HG03095 (cell line): ENCODE results near the gene CAMK2D.

ENCODE experiments used
- ATAC-seq: cut with Tn5 transposase; IDR thresholded peaks from one replicate; pipeline ENCODE4 v1.9.1; 2021; ENCODE audit warnings: moderate library complexity; ENCODE audit not compliant: unreplicated experiment

Gene CAMK2D

DNA sequence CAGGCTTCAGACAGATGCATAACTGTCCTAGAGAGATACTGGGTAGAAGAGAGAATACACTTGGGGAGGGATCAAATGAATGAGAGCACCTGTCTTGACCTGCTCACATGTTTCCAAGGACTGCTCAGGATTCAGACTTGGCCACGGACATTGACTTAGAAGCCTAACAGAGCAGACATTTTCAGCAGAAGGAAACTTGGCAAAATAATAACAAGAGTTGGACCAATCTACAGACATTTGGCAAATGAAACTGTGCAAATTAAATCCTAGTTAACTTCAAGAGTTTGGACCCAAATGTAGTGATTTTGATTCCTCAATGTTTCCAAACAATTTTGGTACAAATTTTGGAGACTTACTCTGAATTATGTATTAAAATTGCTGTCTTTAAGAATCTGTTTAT lies 223.9 kb downstream of the CAMK2D start:
- no peak for ATAC-seq

DNA sequence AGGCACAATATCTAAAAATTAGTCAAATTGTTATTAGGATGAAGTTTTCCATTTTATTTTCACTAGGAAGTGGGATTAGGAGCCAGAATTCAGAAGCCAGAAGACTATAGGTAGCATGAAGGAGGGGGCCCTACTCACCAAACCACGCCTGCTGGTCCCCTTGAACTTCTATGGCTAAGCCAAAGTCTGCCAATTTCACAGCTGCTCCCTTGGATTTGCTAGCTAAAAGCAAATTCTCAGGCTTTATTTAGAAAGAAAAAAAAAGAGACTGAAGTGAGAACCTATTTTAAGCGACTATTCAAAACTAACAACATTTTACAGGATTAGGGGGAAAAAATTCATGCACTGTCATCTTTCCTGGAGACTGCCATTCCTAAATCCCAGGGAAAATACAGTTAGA lies 224.3 kb downstream of the CAMK2D start:
- no peak for ATAC-seq

DNA sequence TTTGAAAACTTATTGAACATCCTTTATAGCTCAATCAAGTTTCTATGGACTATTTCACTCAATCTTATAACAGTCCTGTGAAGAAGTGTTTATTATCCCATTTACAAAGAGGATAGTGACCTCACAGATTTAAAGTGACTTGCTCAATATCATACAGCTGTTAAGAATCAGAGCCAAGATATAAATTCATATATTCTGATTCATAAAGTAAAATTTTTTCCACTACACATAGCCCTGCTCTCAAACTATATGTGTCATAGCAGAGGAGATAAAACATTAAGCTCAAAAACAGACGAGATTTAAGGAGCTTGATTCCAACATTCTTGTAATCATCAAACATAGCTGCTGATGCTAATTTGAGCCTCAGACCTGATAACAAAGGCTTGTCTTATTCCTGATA lies 226.8 kb downstream of the CAMK2D start:
- ATAC-seq = no peak

DNA sequence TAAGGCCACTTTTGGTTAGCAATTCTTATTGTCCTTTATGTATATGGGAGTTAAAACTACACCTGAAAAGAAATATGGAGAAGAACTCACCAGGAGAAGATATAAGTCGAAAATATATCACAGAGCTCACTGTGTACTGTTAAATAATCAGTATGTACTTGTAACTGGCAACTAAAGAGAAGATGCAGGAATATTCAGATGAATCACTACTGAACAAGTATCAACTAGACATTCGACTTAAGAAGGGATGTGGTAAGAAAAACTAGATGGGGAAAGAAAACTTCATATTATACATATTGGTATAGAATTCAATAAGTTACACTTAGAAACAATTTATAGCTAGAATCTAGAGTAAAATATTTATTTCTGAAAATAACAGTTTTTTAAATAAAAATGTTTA lies 230.0 kb downstream of the CAMK2D start:
- ATAC-seq = no peak

DNA sequence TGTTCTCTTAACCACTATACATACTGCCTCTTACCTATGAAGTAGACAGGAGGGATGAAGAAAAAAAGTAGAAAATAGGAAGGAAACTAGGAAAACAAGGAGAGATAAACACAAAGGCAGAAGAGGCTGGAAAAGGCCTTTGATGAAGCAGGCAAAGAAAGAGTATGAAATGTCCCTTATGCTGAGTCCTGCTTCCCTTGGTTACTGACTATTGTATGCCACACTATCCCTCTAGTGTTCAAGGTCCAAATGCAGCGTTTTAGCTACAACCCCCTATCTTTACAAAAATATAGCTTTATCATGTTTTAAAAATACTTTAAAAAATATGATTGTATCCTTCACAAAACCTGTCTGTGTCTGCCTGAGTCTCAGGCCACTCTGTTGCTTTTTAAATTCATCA lies 233.1 kb downstream of the CAMK2D start:
- no peak for ATAC-seq

DNA sequence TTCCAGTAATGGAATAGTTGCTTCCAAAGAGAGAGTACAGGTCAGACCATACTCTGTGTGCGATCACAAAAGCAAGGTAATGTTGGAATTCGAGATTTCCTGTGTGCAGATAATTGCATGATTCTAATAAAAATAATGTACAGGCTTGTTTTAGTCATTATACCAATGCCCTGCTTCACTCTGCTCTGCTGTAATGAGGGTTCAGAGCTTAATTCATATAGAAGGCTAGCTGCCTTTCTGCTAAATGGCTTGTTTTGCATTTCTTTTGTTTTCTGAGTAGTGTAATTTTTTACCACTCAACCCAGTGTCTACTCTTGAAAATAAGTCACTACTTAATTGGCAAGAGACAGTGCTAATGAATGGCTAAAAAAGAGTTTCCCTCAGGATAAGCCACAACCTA lies 236.0 kb downstream of the CAMK2D start:
- ATAC-seq = no peak

DNA sequence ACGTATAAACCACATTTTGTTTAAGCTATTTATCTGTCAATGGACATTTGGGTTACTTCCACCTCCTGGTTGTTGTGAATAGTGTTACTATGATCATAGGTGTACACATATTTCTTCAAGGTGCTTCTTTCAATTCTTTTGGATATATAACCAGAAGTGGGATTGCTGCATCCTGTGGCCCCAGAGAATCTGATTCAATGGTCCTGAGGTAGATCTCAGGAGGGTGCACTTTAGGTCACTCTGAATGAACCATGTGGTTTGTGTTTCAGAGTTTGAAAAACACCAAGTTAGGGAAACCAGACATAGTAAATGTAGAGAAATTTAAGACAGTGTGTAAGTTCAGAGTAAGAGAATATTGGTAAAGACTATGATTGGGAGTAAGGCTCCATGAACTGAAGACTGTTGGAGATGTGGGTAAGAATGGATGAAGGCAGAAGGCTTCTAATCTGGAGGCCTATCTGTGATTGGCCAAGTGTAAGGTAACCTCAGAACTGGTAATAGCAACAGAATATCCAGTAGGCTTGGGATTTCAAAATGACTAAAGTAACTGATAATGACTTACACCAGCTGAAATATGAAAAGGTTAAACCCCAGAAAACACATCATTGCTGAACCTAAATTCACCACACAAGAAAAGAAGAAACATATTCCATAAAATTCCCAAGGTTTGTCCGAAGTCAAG lies 236.9 kb downstream of the CAMK2D start:
- ATAC-seq = peak; percentile 38

DNA sequence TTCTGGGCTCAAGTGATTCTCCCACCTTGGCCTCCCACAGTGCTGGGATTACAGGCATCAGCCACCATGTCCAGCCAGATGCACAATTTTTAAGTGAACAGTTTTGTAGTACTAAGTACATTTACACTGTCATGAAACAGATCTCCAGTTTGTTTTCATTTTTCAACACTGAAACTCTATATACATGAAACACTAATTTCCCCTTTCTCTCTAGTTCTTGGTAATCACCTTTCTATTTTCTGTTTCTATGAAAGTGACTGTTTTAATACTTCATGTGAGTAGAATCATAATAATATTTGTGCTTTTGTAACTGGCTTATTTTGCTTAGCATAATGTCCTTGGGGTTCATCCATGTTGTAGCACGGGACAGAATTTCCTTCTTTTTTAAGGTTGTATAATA lies 237.4 kb downstream of the CAMK2D start:
- ATAC-seq = peak; percentile 97

DNA sequence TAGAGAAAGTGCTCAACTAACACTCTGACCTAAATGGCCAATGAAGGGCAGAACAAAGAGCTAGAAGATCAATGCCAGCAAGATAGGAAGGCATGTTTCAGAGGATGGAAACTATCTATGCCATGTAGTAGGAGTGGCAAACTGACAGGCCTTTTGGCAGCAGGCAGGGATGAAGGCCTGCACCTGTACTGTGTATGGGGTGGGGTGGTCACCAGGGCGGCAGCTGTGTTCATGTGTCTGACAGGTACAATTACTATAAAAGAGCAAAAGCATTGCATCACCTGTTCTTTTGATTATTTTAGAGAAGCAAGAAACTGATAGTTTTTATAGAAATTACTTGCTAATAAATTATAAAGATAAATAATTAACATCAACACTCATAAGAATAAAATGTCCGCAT lies 239.1 kb downstream of the CAMK2D start:
- no peak for ATAC-seq

DNA sequence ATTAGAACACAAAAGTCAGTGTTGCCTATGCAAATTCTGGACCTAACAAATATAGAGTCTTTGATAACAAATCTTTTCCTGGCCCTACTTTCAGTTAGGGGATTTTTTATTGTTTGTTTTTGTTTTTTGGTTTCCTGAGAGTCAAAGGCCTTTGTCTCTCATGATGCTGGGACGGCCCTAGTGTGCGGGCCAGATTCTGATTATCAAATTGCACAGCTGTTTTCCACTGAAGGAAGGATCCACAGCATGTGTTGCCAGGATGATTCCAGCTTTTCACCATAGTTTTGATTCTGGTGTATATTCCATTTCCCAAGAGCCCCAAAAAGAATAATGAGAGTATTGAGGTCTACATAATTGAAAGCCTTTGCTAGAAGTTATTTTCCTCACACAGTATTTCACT lies 248.2 kb downstream of the CAMK2D start:
- ATAC-seq = no peak

DNA sequence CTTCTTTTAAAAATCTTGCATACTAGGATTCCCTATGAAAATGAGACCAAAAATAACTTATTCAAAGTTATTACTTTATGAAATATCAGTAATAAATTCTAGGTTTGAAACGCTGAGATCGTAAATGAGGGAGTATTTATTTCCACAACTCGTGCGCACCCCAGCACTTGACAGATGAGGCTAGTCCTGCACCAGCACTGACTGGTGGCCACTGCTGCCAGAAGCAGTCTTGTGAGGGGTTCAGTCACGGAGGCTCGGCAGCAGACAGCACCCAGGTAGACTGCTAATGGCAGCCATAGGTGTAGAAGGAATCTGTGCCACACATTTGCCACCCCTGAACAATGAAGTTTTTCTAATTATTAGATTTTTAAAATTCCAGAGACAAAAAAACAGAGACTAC lies 248.7 kb downstream of the CAMK2D start:
- no peak for ATAC-seq

DNA sequence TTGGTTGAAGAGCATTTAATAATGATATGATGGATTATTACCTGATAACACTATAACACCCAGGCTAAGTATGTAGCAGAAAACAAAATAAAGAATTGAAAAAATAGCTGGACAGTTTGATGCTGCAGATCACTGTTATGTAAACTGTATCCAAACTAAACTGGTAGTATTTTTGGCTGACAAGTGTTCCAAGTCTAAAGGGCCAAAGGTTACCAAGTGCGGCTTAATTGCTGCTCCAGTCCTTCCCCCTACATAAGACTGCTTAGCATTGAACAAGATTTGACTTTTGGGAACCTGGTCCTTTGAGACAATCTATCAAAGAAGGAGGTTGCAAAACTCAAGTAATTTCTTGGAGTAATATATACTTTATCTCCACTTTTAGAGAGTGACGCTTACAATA lies 249.6 kb downstream of the CAMK2D start:
- ATAC-seq = no peak

DNA sequence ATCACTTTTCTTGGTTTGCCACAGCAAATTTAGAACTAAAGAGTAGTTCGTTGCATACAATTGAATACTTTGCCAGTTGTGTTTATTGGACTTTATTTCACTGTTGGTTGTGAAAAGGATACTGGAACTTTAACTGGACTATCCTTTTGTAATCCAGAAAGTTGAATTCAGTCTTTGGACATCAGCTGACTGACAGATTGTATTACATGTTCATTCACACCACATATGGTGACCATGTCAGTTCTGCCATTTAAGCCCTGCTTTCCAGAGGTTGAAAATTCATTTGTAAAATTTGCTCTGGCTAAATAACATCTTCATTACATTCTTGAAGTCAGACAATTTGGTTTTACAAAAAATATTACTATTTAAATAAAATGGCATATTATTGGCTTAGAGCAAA lies 251.7 kb downstream of the CAMK2D start:
- ATAC-seq = no peak

DNA sequence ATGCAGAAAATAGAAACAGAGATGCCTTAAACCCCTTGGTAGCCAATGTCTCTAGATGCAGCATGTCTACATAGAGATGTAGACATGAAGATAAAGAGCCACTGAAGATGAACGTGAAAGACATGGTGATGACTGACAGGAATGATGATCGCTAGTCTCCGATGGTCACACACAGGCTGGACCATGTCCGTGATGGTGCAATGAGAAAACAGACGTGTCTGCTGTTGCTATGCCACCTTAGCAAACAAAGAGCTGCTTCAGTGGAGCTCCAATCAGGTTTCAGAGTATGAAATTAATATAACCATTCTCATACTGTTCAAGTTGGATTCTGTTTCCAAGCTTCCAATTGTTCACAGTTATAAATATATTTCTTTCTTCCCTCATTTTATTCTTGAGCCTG lies 256.5 kb downstream of the CAMK2D start:
- no peak for ATAC-seq

DNA sequence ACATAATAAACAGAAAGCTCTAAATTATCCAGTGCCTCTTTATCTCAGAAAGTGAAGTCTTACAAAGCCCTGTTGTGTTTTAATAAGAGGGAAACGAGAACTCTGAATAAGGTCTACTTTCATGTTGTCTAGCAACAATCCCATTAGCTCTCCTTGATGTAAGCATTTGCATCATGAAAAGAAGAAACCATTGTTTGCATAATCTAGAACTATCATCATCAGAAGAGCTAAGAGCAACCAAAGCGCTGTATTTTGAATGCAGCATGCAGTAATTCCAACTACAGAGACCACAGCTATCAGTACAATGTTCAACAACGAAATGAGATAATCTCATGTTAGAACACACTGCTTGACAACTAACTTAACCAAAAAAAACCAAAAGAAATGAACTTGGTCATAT lies 257.1 kb downstream of the CAMK2D start:
- no peak for ATAC-seq

DNA sequence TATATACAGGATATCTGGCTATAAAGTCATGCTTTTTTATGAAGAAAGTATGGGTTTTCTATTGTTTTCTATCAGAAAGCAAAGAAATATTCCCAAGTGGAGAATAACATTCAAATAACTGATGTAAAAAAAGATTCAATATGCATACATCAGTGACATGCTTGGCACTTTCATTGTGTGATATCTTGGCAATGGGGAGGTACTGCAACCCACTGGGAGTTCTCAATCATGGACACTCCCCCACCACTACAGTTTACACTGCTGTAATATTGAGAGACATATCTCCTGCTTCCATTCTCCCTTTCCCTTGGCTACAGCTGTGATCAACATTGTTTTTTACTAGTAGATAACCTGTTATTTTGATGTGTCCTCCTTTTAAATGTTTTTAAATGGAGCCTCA lies 257.8 kb downstream of the CAMK2D start:
- ATAC-seq = no peak

DNA sequence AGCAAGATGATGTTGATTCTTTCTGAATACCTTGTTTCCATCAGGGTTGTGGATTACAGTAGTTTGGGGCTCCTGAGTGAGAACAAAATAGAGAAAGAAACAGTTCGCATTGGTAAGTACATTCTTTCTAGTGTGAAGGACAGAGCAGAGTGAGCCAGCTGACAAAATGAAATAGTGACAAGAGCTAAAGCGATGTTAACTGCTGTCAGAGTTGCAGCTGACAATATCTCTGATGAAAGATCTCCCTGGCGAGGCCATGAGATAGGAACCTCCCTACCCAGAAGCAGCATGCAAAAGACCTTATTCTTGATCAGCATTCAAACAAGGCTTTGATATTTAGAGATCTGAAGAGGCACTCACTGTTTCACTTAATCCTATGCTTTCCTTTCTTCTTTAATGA lies 258.6 kb downstream of the CAMK2D start:
- no peak for ATAC-seq

DNA sequence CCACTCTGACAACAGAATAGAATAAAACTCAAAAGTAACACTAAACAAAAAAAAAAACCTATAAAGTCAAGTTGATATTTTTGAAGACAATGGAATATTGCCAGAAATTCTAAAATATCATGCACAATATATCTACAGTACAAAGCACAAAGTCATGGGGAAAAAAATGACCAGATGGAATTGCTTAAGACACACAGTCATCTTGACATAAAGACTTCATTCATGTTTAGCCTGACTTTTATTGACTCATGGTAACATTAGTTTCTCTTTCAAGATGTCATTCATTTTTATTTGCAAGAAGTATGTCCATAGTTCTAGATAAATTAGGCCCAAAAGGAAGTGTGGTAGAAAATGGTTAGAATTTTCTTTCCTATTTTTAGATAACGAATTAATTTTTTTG lies 259.1 kb downstream of the CAMK2D start:
- ATAC-seq = no peak

DNA sequence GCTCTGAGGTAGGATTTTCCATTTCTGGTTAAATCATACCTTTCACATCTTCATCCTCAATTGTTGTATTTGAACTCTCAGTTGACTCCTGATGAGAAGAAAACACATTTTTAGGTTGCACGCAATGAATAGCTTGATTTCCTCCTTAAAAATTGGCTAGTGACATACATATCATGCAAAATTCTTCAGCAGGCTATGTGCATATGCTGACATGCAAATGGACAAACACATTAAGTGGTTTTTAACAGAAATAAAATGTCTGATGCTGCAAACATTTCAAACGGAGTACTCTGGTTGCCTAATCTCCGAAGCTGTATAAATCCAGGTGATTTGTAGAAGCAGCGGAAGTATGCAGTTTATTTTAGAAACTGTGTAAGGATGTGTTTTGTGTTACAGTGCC lies 261.1 kb downstream of the CAMK2D start:
- ATAC-seq = no peak

DNA sequence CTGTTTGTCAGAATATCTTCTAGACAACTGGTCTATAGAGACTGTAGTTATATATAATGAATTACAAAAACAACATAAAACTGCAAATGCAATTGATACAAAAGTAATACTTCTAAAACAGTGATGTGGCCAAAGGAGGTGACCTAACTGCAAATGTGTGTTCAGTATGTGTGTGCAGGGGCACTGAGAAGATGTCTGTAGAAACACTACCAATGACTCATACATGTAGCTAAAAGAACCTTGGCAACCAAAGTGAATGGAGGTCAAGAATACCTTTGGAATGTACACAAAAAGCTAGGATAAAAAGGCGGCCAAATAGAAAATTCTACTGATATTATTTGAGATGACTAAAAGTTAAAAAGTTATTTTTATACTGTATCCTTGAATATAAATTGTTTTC lies 261.8 kb downstream of the CAMK2D start:
- no peak for ATAC-seq

DNA sequence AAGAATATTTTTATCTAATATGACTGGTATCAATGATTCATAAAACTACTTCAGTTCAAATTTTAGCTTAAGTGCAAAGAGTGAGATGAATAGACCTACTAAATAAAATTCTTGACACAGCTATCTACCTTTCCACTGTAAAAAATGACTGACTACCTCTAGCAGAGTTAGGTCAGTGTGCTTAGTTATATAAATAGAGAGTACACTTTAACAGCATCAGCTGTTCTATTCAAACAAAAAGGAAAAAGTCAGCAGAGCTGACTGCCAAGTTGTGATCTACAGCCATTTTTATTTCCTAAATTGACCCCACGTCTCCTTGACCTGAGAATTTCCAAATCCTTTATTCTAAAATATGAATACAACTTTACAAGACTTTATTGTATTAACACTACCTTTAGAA lies 262.4 kb downstream of the CAMK2D start:
- ATAC-seq = no peak

DNA sequence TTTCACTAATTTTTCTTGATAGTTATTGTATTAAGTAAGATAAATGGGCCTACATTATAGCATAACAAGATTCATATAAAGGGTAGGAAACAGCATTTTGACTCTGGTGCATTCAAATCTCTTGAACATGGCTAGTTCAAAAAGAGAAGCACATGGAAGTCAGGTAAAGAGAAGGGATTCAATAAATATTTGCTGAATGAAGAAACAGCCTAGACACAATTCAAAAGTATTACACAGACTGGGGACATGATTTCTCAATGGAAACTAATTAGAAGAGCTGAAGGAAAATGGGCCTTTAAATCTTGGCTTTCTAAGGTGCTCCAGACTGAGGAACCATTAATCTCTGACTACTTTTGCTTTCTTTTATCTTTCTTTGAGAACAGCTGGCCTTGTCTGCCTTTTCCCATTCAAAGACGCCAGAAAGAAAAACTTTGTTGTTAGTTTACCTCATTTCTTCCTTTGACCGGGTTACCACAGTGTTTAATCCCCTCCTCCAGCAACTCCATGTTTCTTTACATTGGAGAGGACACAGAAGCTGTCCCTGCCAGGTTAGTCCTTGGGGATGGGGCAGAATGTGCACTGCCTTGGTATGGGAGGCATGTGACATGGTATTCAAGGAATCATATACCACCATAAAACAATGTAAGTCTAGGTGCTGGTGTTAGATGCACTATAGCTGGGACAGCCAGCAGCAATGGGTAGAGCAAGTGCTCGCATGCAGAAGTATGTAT lies 264.2 kb downstream of the CAMK2D start:
- ATAC-seq = no peak

DNA sequence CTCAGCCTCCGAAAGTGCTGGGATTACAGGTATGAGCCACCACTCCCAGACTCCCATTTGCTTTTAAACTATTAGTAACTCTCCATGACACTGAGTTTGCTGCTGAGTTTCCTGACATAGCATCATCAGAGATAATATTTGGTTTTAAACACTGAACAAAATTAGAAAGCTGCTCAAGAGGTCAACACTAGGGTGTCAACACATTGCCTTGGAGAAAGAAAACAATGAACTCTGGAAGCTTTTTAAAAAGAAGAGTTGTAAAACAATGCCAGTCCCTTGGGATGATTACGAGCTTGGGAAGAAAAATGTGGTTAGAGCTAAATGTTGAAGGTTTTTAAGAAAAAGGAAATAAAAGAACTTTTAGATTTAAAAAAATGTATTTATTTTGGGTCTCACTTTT lies 264.8 kb downstream of the CAMK2D start:
- ATAC-seq = no peak
